HepG2 (cell line): Measurements from ENCODE around the gene TACC3.

Experiments used
- CENPT ChIP-seq: sonication (generic); formaldehyde crosslinking; IDR thresholded peaks from 2 replicates; pipeline ENCODE4 v1.8.0; 2022; ENCODE audit warnings: low read depth, mild to moderate bottlenecking, moderate library complexity, missing genetic modification reagents
- GABPB1 ChIP-seq: IDR thresholded peaks from 2 replicates; pipeline ENCODE4 v1.6.1; 2016; ENCODE audit warnings: mild to moderate bottlenecking, missing genetic modification reagents, moderate library complexity, missing compliant biosample characterization
- MTA1 ChIP-seq: sonication (generic); formaldehyde crosslinking; IDR thresholded peaks from 2 replicates; pipeline ENCODE4 v1.4.0; 2020; ENCODE audit warnings: missing genetic modification reagents, mild to moderate bottlenecking, borderline replicate concordance
- NFAT5 ChIP-seq: sonication (generic); formaldehyde crosslinking; IDR thresholded peaks from 2 replicates; pipeline ENCODE4 v1.4.0; 2020; ENCODE audit warnings: missing genetic modification reagents
- NFE2L1 ChIP-seq: sonication (generic); formaldehyde crosslinking; IDR thresholded peaks from 2 replicates; pipeline ENCODE4 v1.4.0; 2020; ENCODE audit warnings: missing genetic modification reagents, mild to moderate bottlenecking, borderline replicate concordance
- NFYB ChIP-seq: sonication (generic); formaldehyde crosslinking; IDR thresholded peaks from 2 replicates; pipeline ENCODE4 v1.4.0; 2020; ENCODE audit warnings: missing genetic modification reagents
- RFX5 ChIP-seq: IDR thresholded peaks from 2 replicates; pipeline ENCODE4 v1.6.1; 2011; ENCODE audit warnings: low read depth, low read length, improper control_type of control experiment
- SOX6 ChIP-seq, 2 experiments: fragments of 450-650 bp in 1 of 2; sonication (generic) in 1 of 2; formaldehyde crosslinking in 1 of 2; IDR thresholded peaks; 2 replicates each; pipeline versions ENCODE4 v1.4.0 to v1.6.1; 2017 to 2020; ENCODE audit warnings: antibody characterized with exemption in 1 of 2, mild to moderate bottlenecking in 1 of 2, missing genetic modification reagents in 1 of 2
- TOE1 ChIP-seq: sonication (generic); formaldehyde crosslinking; IDR thresholded peaks from 2 replicates; pipeline ENCODE4 v1.4.0; 2020; ENCODE audit warnings: mild to moderate bottlenecking, missing genetic modification reagents
- ZNF709 ChIP-seq: sonication (generic); formaldehyde crosslinking; IDR thresholded peaks from 2 replicates; pipeline ENCODE4 v1.5.0; 2020; ENCODE audit warnings: mild to moderate bottlenecking, missing genetic modification reagents
- TF ChIP-seq, protein P1 (sequence below): sonication (generic); formaldehyde crosslinking; IDR thresholded peaks from 2 replicates; pipeline ENCODE4 v1.5.0; 2020; ENCODE audit warnings: mild to moderate bottlenecking, missing genetic modification reagents, moderate library complexity
- TF ChIP-seq, protein P2 (sequence below): IDR thresholded peaks from 2 replicates; pipeline ENCODE4 v1.6.1; 2012; ENCODE audit warnings: inconsistent platforms

DNA sequence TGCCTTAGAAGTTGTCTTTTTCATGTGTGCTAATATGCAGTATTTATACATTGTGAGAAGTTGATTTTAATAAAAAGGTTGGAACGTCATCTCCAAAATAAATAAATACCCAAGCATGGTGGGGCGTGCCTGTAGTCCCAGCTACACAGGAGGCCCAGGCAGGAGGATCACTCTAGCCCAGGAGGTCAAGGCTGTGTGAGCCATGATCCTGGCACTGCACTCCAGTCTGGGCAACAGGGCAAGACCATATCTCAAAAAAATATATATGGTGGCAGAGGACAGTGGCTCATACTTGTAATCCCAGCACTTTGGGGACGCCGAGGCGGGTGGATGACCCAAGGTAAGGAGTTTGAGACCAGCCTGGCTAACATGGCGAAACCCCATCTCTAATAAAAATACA lies 15.6 kb upstream of the TACC3 start:
- TF ChIP-seq MTA1 (no peak), CENPT (CRISPR knock-in tag) (no peak), ZNF709 (CRISPR knock-in tag) (no peak), NFYB (no peak), NFE2L1 (no peak), SOX6 (IDR thresholded peaks at IDR 0.05) (no peak), SOX6 (CRISPR knock-in tag; IDR thresholded peaks at IDR 0.05) (no peak), TOE1 (no peak), GABPB1 (CRISPR knock-in tag) (no peak), RFX5 (no peak), NFAT5 (CRISPR knock-in tag) (no peak)
- TF ChIP-seq, protein P1, sequence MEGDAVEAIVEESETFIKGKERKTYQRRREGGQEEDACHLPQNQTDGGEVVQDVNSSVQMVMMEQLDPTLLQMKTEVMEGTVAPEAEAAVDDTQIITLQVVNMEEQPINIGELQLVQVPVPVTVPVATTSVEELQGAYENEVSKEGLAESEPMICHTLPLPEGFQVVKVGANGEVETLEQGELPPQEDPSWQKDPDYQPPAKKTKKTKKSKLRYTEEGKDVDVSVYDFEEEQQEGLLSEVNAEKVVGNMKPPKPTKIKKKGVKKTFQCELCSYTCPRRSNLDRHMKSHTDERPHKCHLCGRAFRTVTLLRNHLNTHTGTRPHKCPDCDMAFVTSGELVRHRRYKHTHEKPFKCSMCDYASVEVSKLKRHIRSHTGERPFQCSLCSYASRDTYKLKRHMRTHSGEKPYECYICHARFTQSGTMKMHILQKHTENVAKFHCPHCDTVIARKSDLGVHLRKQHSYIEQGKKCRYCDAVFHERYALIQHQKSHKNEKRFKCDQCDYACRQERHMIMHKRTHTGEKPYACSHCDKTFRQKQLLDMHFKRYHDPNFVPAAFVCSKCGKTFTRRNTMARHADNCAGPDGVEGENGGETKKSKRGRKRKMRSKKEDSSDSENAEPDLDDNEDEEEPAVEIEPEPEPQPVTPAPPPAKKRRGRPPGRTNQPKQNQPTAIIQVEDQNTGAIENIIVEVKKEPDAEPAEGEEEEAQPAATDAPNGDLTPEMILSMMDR = no peak
- TF ChIP-seq, protein P2, sequence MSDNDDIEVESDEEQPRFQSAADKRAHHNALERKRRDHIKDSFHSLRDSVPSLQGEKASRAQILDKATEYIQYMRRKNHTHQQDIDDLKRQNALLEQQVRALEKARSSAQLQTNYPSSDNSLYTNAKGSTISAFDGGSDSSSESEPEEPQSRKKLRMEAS = no peak
